Activated naive CD8-positive, alpha-beta T cell treated with anti-CD3 and anti-CD28 coated beads, Interleukin-2, amount 50 U/mL, for 24 hours (primary cell): ENCODE results near the gene CARMIL1.
A peak's percentile ranks its signal among the peaks of the same experiment; 100 is the strongest.

Source experiments
- ATAC-seq: fragments of 150-1000 bp; cut with Tn5 transposase; one replicate; pipeline ENCODE4 v1.10.0; 2021
- DNase-seq: peaks from one replicate; pipeline ENCODE4 v3.0.0; 2021
- H3K27ac Mint-ChIP-seq: one replicate; pipeline ENCODE4 v1.8.0; 2021; ENCODE audit warnings: mild to moderate bottlenecking, mixed read lengths
- H3K27me3 Mint-ChIP-seq: one replicate; pipeline ENCODE4 v1.8.0; 2021; ENCODE audit warnings: mixed read lengths
- H3K36me3 Mint-ChIP-seq: one replicate; pipeline ENCODE4 v1.8.0; 2021; ENCODE audit warnings: low read depth, mixed read lengths
- H3K4me1 Mint-ChIP-seq: one replicate; pipeline ENCODE4 v1.8.0; 2021; ENCODE audit warnings: mixed read lengths
- H3K4me3 Mint-ChIP-seq: one replicate; pipeline ENCODE4 v1.8.0; 2021; ENCODE audit warnings: mild to moderate bottlenecking, moderate library complexity, mixed read lengths
- H3K9me3 Mint-ChIP-seq: one replicate; pipeline ENCODE4 v1.8.0; 2021; ENCODE audit warnings: mixed read lengths

Gene CARMIL1

GRCh38 chr6:25641940-25642666 is 362.9 kb downstream of the CARMIL1 start:
- no peak for DNase-seq
- Mint-ChIP-seq H3K36me3 (no peaks in the 10 kb centered on the region), H3K4me3 (no peak overlapping the region), H3K4me1 (no peaks in the 10 kb centered on the region), H3K27ac (no peak overlapping the region), H3K27me3 (peaks cover 50% of the 10 kb centered on the region), H3K9me3 (no peaks in the 10 kb centered on the region)
- no peak for ATAC-seq

- H3K4me1 Mint-ChIP-seq = no peaks in the 10 kb centered on the region
- H3K4me3 Mint-ChIP-seq = no peak overlapping the region
- no peak overlapping the region for H3K27ac Mint-ChIP-seq
- DNase-seq (no peak), ATAC-seq (no peak)
- H3K27me3 Mint-ChIP-seq = peaks cover 50% of the 10 kb centered on the region
- no peaks in the 10 kb centered on the region for H3K9me3 Mint-ChIP-seq
- no peaks in the 10 kb centered on the region for H3K36me3 Mint-ChIP-seq
Observed at GRCh38 chr6:25642667-25643328, 363.6 kb downstream of the CARMIL1 start.

- no peak for ATAC-seq
- DNase-seq = no peak
- H3K4me3 Mint-ChIP-seq = no peak overlapping the region
- H3K27me3 Mint-ChIP-seq = peaks cover 55% of the 10 kb centered on the region
- H3K4me1 Mint-ChIP-seq = no peaks in the 10 kb centered on the region
- no peak overlapping the region for H3K27ac Mint-ChIP-seq
- no peaks in the 10 kb centered on the region for H3K36me3 Mint-ChIP-seq
- no peaks in the 10 kb centered on the region for H3K9me3 Mint-ChIP-seq
Observed at GRCh38 chr6:25645916-25646315, 366.7 kb downstream of the CARMIL1 start.

GRCh38 chr6:25649611-25650010 is 370.4 kb downstream of the CARMIL1 start:
- H3K4me3 Mint-ChIP-seq = no peak overlapping the region

GRCh38 chr6:25652007-25652515 is 372.9 kb downstream of the CARMIL1 start, which contains the start of gene SCGN:
Gene SCGN (plus strand): TSS chr6:25652215. CDS start chr6:25652404, 189 bp downstream.
- Mint-ChIP-seq H3K9me3 (no peaks in the 10 kb centered on the region), H3K4me1 (no peaks in the 10 kb centered on the region), H3K36me3 (no peaks in the 10 kb centered on the region), H3K4me3 (no peak within 1 kb of the TSS), H3K27ac (no peak within 1 kb of the TSS), H3K27me3 (peaks cover 58% of the 10 kb centered on the region)
- DNase-seq (peak; percentile 55), ATAC-seq (no peak)

More at GRCh38 chr6:25649611-25650010, 370.4 kb downstream of the CARMIL1 start:
- DNase-seq = no peak
- Mint-ChIP-seq H3K9me3 (no peaks in the 10 kb centered on the region), H3K27ac (no peak overlapping the region), H3K27me3 (peaks cover 64% of the 10 kb centered on the region), H3K4me1 (no peaks in the 10 kb centered on the region), H3K36me3 (no peaks in the 10 kb centered on the region)
- ATAC-seq = no peak

GRCh38 chr6:25655723-25656122 is 376.5 kb downstream of the CARMIL1 start:
- Mint-ChIP-seq H3K36me3 (no peaks in the 10 kb centered on the region), H3K27ac (no peak overlapping the region), H3K27me3 (peaks cover 51% of the 10 kb centered on the region), H3K9me3 (no peaks in the 10 kb centered on the region), H3K4me1 (no peaks in the 10 kb centered on the region), H3K4me3 (no peak overlapping the region)
- DNase-seq (no peak), ATAC-seq (no peak)

GRCh38 chr6:25659633-25660368 is 380.6 kb downstream of the CARMIL1 start:
- no peak for ATAC-seq
- H3K36me3 Mint-ChIP-seq = no peaks in the 10 kb centered on the region
- no peak overlapping the region for H3K27ac Mint-ChIP-seq
- peaks cover 38% of the 10 kb centered on the region for H3K27me3 Mint-ChIP-seq
- no peaks in the 10 kb centered on the region for H3K9me3 Mint-ChIP-seq
- no peaks in the 10 kb centered on the region for H3K4me1 Mint-ChIP-seq
- no peak for DNase-seq
- no peak overlapping the region for H3K4me3 Mint-ChIP-seq

GRCh38 chr6:25660512-25660911 is 381.3 kb downstream of the CARMIL1 start:
- Mint-ChIP-seq H3K4me1 (no peaks in the 10 kb centered on the region), H3K27ac (no peak overlapping the region), H3K4me3 (no peak overlapping the region), H3K9me3 (no peaks in the 10 kb centered on the region), H3K36me3 (no peaks in the 10 kb centered on the region), H3K27me3 (peaks cover 36% of the 10 kb centered on the region)
- ATAC-seq = peak; percentile 97
- DNase-seq = peak; percentile 14

GRCh38 chr6:25661129-25661779 is 382.1 kb downstream of the CARMIL1 start:
- no peak for ATAC-seq
- H3K4me3 Mint-ChIP-seq = no peak overlapping the region
- no peaks in the 10 kb centered on the region for H3K9me3 Mint-ChIP-seq
- no peaks in the 10 kb centered on the region for H3K4me1 Mint-ChIP-seq
- H3K36me3 Mint-ChIP-seq = no peaks in the 10 kb centered on the region
- no peak overlapping the region for H3K27ac Mint-ChIP-seq
- H3K27me3 Mint-ChIP-seq = peaks cover 36% of the 10 kb centered on the region
- DNase-seq = no peak

GRCh38 chr6:25665455-25665854 is 386.3 kb downstream of the CARMIL1 start:
- Mint-ChIP-seq H3K4me1 (no peaks in the 10 kb centered on the region), H3K27me3 (peaks cover 28% of the 10 kb centered on the region), H3K9me3 (no peaks in the 10 kb centered on the region), H3K4me3 (no peak overlapping the region), H3K27ac (no peak overlapping the region), H3K36me3 (no peaks in the 10 kb centered on the region)
- DNase-seq (no peak), ATAC-seq (no peak)

GRCh38 chr6:25669413-25669812 is 390.2 kb downstream of the CARMIL1 start:
- DNase-seq (no peak), ATAC-seq (no peak)
- Mint-ChIP-seq H3K4me3 (no peak overlapping the region), H3K9me3 (no peaks in the 10 kb centered on the region), H3K4me1 (peaks cover 7% of the 10 kb centered on the region), H3K27me3 (peaks cover 18% of the 10 kb centered on the region), H3K27ac (no peak overlapping the region), H3K36me3 (no peaks in the 10 kb centered on the region)
